Karpas-422 (cell line): ENCODE results near the gene SIM2. TPM values are rescaled to one million over a fixed set of nuclear protein-coding genes. Genes with fewer than 3 reads are reported as not detected.

Experiments
- DNase-seq: peaks from one replicate; pipeline ENCODE4 v3.0.0-alpha.2; 2015
- H2AFZ ChIP-seq: fragments of 200-600 bp; sonication (generic); 2 replicates; pipeline ENCODE4 v1.6.1; 2014; ENCODE audit warnings: antibody characterized with exemption, low read length, mixed read lengths
- H3K27ac ChIP-seq: fragments of 200-600 bp; sonication (generic); 2 replicates; pipeline ENCODE4 v1.5.1; 2014; ENCODE audit warnings: mild to moderate bottlenecking, low read length, moderate library complexity
- H3K27me3 ChIP-seq: fragments of 200-600 bp; sonication (generic); 2 replicates; pipeline ENCODE4 v1.6.1; 2014; ENCODE audit warnings: low read length, mixed read lengths
- H3K36me3 ChIP-seq: fragments of 200-600 bp; sonication (generic); 2 replicates; pipeline ENCODE4 v1.6.1; 2014; ENCODE audit warnings: low read length, mixed read lengths; ENCODE audit not compliant: insufficient read depth
- H3K4me1 ChIP-seq: fragments of 200-600 bp; sonication (generic); 2 replicates; pipeline ENCODE4 v1.6.1; 2014; ENCODE audit warnings: mild to moderate bottlenecking, low read length, mixed read lengths
- H3K4me2 ChIP-seq: fragments of 200-600 bp; sonication (generic); 2 replicates; pipeline ENCODE4 v1.6.1; 2014; ENCODE audit warnings: low read length, low read depth, mild to moderate bottlenecking; ENCODE audit not compliant: poor library complexity, severe bottlenecking
- H3K4me3 ChIP-seq: fragments of 200-600 bp; sonication (generic); 2 replicates; pipeline ENCODE4 v1.5.1; 2014; ENCODE audit warnings: mild to moderate bottlenecking, antibody characterized with exemption, low read length, mixed read lengths
- H3K79me2 ChIP-seq: fragments of 200-600 bp; sonication (generic); 2 replicates; pipeline ENCODE4 v1.6.1; 2014; ENCODE audit warnings: mild to moderate bottlenecking, low read length, mixed read lengths
- H3K9ac ChIP-seq: fragments of 200-600 bp; sonication (generic); 2 replicates; pipeline ENCODE4 v1.6.0; 2014; ENCODE audit warnings: low read length
- H3K9me2 ChIP-seq: fragments of 200-600 bp; sonication (generic), shearing (Covaris generic); replicated peaks from 2 replicates; pipeline ENCODE4 v1.6.0; 2014; ENCODE audit warnings: mild to moderate bottlenecking, low read length, moderate library complexity; ENCODE audit not compliant: insufficient read depth
- H3K9me3 ChIP-seq: fragments of 300-700, 200-600 bp; sonication (generic); 2 replicates; pipeline ENCODE4 v1.6.1; 2014; ENCODE audit warnings: low read length, mixed read lengths
- H4K20me1 ChIP-seq: fragments of 200-600 bp; sonication (generic); 2 replicates; pipeline ENCODE4 v1.6.1; 2014; ENCODE audit warnings: mild to moderate bottlenecking, antibody characterized with exemption, low read length, low read depth; ENCODE audit not compliant: insufficient read depth
- total RNA-seq: library from RNA; depleted of rRNA; stranded (reverse); fragments of >200 nt; shearing (Covaris generic); gene quantifications from 2 replicates; pipeline ENCODE4 v1.2.3, GENCODE V29; 2014; ENCODE audit warnings: low replicate concordance

SIM2 gene
- total RNA-seq, 1 experiment from 2014 or later: not detected

DNA sequence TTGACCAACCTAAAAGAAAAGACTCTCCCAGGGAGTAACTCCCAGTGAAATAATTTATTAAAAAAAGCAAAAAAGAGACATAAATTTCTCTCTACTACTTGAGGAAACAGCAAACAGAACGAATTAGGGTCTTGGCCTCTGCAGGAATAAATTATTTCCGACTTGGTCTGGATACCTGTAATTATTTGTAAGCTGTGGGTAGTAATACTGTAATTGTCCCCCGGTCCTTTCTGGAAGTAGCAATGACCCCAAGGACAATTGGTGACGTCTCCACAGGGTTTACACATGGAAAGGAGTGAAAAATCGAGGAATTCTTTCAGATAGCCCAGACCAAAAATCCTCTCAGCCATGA lies 3.7 kb upstream of the SIM2 start:
- Histone ChIP-seq H3K27ac (no peak overlapping the region), H3K4me3 (no peak overlapping the region), H3K4me1 (no peaks in the 10 kb centered on the region), H3K9me3 (no peaks in the 10 kb centered on the region; the same call in 1 of the 2 replicates), H3K27me3 (no peaks in the 10 kb centered on the region), H3K9ac (no peak overlapping the region), H3K9me2 (no peaks in the 10 kb centered on the region), H4K20me1 (no peaks in the 10 kb centered on the region), H3K36me3 (no peaks in the 10 kb centered on the region), H2AFZ (no peak overlapping the region), H3K79me2 (no peaks in the 10 kb centered on the region), H3K4me2 (no peak overlapping the region)
- no peak for DNase-seq

DNA sequence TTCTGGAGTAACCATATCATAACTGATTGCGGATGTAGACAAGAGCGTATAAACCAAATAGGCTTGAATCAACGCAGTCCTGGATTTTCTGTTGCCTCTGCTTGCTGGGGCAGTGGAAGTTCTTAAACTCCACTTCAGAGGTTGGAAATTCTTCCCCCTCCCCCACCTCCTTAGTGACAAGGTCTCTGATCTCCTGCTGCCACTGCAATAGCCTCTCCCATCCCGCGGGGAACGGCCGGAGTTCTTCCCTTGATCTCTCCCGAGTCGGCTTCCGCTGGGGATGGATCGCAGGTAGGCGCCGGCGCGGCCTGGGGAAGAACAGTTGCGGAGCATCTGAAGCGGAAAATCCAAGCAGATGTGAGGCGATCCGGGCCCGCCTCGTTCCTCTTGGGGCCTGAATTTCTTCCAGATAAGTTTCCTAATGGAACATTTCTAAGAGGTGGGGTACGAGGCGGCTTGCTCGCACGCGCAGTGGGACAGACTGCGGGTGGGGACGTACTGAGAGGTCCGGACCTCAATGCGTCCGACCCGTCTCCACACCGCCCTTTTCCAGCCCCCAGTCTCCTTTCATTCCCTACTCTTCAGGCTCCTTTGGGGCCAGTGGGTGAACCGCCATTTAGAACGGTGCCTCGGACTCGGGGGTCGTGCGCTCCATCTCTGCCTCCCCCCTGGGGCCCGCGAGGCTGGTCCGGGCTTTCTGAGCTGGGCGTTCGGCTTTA lies 3.1 kb upstream of the SIM2 start:
- no peaks in the 10 kb centered on the region; the same call in 1 of the 2 replicates for H3K9me3 ChIP-seq
- no peak overlapping the region for H3K4me2 ChIP-seq
- no peaks in the 10 kb centered on the region for H3K27me3 ChIP-seq
- H4K20me1 ChIP-seq: no peaks in the 10 kb centered on the region
- DNase-seq: no peak
- no peaks in the 10 kb centered on the region for H3K79me2 ChIP-seq
- no peak overlapping the region for H3K4me3 ChIP-seq
- H3K9me2 ChIP-seq: no peaks in the 10 kb centered on the region
- H3K27ac ChIP-seq: no peak overlapping the region
- no peak overlapping the region for H2AFZ ChIP-seq
- H3K4me1 ChIP-seq: no peaks in the 10 kb centered on the region
- no peak overlapping the region for H3K9ac ChIP-seq
- no peaks in the 10 kb centered on the region for H3K36me3 ChIP-seq

GRCh38 chr21:36696390-36697059 lies 2.4 kb upstream of the SIM2 start:
- Histone ChIP-seq H3K9ac (no peak overlapping the region), H3K4me2 (no peak overlapping the region), H3K9me3 (no peaks in the 10 kb centered on the region; the same call in 1 of the 2 replicates), H2AFZ (no peak overlapping the region), H3K36me3 (no peaks in the 10 kb centered on the region), H3K9me2 (no peaks in the 10 kb centered on the region), H3K27ac (no peak overlapping the region), H4K20me1 (no peaks in the 10 kb centered on the region), H3K27me3 (no peaks in the 10 kb centered on the region), H3K4me3 (no peak overlapping the region), H3K4me1 (no peaks in the 10 kb centered on the region), H3K79me2 (no peaks in the 10 kb centered on the region)
- DNase-seq: no peak

- Histone ChIP-seq H3K36me3 (no peaks in the 10 kb centered on the region), H3K4me3 (no peak overlapping the region), H3K4me2 (no peak overlapping the region), H4K20me1 (no peaks in the 10 kb centered on the region), H3K9ac (no peak overlapping the region), H3K79me2 (no peaks in the 10 kb centered on the region), H3K9me2 (no peaks in the 10 kb centered on the region), H3K4me1 (no peaks in the 10 kb centered on the region), H3K27ac (no peak overlapping the region), H2AFZ (no peak overlapping the region), H3K27me3 (no peaks in the 10 kb centered on the region), H3K9me3 (no peaks in the 10 kb centered on the region; the same call in 1 of the 2 replicates)
- no peak for DNase-seq
Observed at GRCh38 chr21:36697060-36697850, 1.7 kb upstream of the SIM2 start.

DNA sequence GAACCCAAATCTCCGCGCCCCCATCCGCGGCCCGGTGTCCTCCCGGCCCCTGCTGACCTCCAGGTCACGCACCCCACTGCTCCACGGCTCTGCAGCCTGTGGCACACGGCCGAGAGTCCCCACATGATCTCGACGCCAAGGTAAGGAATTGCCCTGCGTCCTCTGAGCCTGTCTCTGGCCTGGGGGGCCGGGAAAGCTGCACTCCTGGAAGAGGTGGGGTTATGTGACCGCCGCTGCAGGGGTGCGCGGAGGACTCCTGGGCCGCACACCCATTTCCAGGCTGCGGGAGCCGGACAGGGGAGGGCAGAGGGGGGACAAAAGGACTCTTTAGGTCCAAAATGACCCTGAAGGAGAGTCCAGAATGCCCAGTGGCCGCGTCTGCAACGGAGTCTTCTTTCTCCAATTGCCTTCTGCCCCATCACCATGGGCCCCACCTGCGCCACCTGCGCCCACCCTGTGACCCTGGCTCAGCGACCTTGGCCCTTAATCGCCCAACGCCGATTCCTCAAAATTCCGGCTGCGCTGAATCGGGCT lies 997 bp upstream of the SIM2 start:
- Histone ChIP-seq H3K4me2 (no peak overlapping the region), H4K20me1 (no peaks in the 10 kb centered on the region), H3K36me3 (no peaks in the 10 kb centered on the region), H3K27me3 (no peaks in the 10 kb centered on the region), H3K9ac (no peak overlapping the region), H3K4me1 (no peaks in the 10 kb centered on the region), H3K9me2 (no peaks in the 10 kb centered on the region), H3K27ac (no peak overlapping the region), H3K9me3 (no peaks in the 10 kb centered on the region; the same call in 1 of the 2 replicates), H3K4me3 (no peak overlapping the region), H3K79me2 (no peaks in the 10 kb centered on the region), H2AFZ (no peak overlapping the region)
- DNase-seq: no peak

- H3K4me3 ChIP-seq: no peak overlapping the region
- H3K79me2 ChIP-seq: no peaks in the 10 kb centered on the region
- H3K4me1 ChIP-seq: no peaks in the 10 kb centered on the region
- H3K27ac ChIP-seq: no peak overlapping the region
- no peaks in the 10 kb centered on the region for H3K36me3 ChIP-seq
- no peak overlapping the region for H3K4me2 ChIP-seq
- no peaks in the 10 kb centered on the region for H3K27me3 ChIP-seq
- H2AFZ ChIP-seq: no peak overlapping the region
- H3K9me3 ChIP-seq: no peaks in the 10 kb centered on the region; the same call in 1 of the 2 replicates
- DNase-seq: no peak
- H3K9me2 ChIP-seq: no peaks in the 10 kb centered on the region
- no peak overlapping the region for H3K9ac ChIP-seq
- H4K20me1 ChIP-seq: no peaks in the 10 kb centered on the region
Observed at GRCh38 chr21:36698385-36698980, 432 bp upstream of the SIM2 start.

DNA sequence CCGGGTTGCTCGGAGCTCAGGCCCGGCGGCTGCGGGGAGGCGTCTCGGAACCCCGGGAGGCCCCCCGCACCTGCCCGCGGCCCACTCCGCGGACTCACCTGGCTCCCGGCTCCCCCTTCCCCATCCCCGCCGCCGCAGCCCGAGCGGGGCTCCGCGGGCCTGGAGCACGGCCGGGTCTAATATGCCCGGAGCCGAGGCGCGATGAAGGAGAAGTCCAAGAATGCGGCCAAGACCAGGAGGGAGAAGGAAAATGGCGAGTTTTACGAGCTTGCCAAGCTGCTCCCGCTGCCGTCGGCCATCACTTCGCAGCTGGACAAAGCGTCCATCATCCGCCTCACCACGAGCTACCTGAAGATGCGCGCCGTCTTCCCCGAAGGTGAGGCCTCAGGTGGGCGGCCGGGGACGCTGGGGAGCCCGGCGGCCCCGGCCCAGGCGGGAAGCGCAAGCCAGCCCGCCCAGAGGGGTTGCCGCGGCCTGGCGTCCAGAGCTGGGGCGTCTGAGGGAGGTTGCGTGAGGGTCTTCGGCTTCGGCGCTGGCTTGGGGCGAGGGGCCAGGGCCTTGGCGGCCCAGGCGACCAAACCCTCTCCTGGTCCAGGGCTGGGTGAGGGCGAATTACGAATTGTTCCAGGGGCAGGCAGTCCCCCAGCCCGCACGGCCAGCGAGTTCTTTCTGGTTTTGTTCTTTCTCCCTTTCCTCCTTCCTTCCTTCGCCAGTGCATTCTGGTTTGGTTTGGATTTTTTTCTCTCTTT lies 805 bp downstream of the SIM2 start:
- Histone ChIP-seq H3K79me2 (no peaks in the 10 kb centered on the region), H3K4me1 (no peaks in the 10 kb centered on the region), H3K27me3 (no peaks in the 10 kb centered on the region), H3K9me2 (no peaks in the 10 kb centered on the region), H2AFZ (no peak overlapping the region), H3K9me3 (no peaks in the 10 kb centered on the region; the same call in 1 of the 2 replicates), H3K4me3 (no peak overlapping the region), H3K36me3 (no peaks in the 10 kb centered on the region), H3K27ac (no peak overlapping the region), H3K9ac (no peak overlapping the region), H4K20me1 (no peaks in the 10 kb centered on the region), H3K4me2 (no peak overlapping the region)
- DNase-seq: no peak
